BJ (cell line): Measurements from ENCODE around the gene GPX2. TPM values are rescaled to one million over a fixed set of nuclear protein-coding genes. Genes with fewer than 3 reads are reported as not detected.

Experiments used
- CTCF ChIA-PET: fragments of 350-600 bp; formaldehyde crosslinking; extraction: SDS; loops from one replicate; lab custom pipeline; 2021; ENCODE audit warnings: antibody characterized with exemption, inconsistent platforms; lab: Yijun Ruan, JAX
- POLR2A ChIA-PET: fragments of 300-600 bp; sonication (Branson Sonifier 250); formaldehyde crosslinking; extraction: SDS; loops from one replicate; lab custom pipeline; 2021; ENCODE audit warnings: antibody characterized with exemption; lab: Charles Lee
- DNase-seq: peaks from one replicate; pipeline ENCODE4 v3.0.0-alpha.2; 2011; ENCODE audit warnings: low read depth
- H3K27me3 ChIP-seq: 2 replicates; pipeline ENCODE4 v1.6.0; 2011; ENCODE audit warnings: low read length; ENCODE audit not compliant: control insufficient read depth, insufficient read depth
- H3K36me3 ChIP-seq: 2 replicates; pipeline ENCODE4 v1.5.1; 2011; ENCODE audit warnings: low read length; ENCODE audit not compliant: control insufficient read depth, insufficient read depth
- H3K4me3 ChIP-seq: 2 replicates; pipeline ENCODE4 v1.5.1; 2011; ENCODE audit warnings: low read depth, mild to moderate bottlenecking, control low read depth, low read length
- CTCF ChIP-seq: IDR thresholded peaks from 2 replicates; pipeline ENCODE4 v1.5.1; 2011; ENCODE audit warnings: low read depth, mild to moderate bottlenecking, control low read depth, inconsistent platforms, low read length, moderate library complexity; ENCODE audit not compliant: insufficient read depth
- polyA plus RNA-seq: library from polyadenylated mRNA; depleted of rRNA; stranded (reverse); fragments of >200 nt; gene quantifications from 2 replicates; pipeline ENCODE4 v1.2.3, GENCODE V29; 2011

Gene GPX2
- polyA plus RNA-seq, 1 experiment: 0.15 TPM

GRCh38 chr14:64937171-64937820, 5.2 kb downstream of the GPX2 start:
- ChIA-PET CTCF (interaction anchor here (0.6 to 2.0 kb wide), 7 partner anchors 10 to 119 kb away, joined by 3 to 10 read pairs (median 3); no protein-coding TSS in a partner anchor), POLR2A (no interaction called here)
- no peak for DNase-seq
- no peak overlapping the region for H3K4me3 ChIP-seq
- peaks cover 6% of the 10 kb centered on the region for H3K36me3 ChIP-seq
- TF ChIP-seq CTCF: no peak
- H3K27me3 ChIP-seq: no peaks in the 10 kb centered on the region

- no peak overlapping the region for H3K4me3 ChIP-seq
- ChIA-PET CTCF (interaction anchor here (2.0 kb wide), 1 partner anchor 8 kb away, joined by 10 read pairs; no protein-coding TSS in a partner anchor), POLR2A (no interaction called here)
- no peak for TF ChIP-seq CTCF
- no peak for DNase-seq
- no peaks in the 10 kb centered on the region for H3K27me3 ChIP-seq
- peaks cover 6% of the 10 kb centered on the region for H3K36me3 ChIP-seq
Measured at GRCh38 chr14:64935508-64935907, 7.0 kb downstream of the GPX2 start.

GRCh38 chr14:64934338-64934929, 8.1 kb downstream of the GPX2 start:
- CTCF ChIA-PET: no interaction called here
- H3K4me3 ChIP-seq: no peak overlapping the region
- H3K27me3 ChIP-seq: no peaks in the 10 kb centered on the region
- POLR2A ChIA-PET: no interaction called here
- no peak for TF ChIP-seq CTCF
- DNase-seq: no peak
- peaks cover 4% of the 10 kb centered on the region; the same call in 1 of the 2 replicates for H3K36me3 ChIP-seq

- no peak for TF ChIP-seq CTCF
- no peaks in the 10 kb centered on the region for H3K27me3 ChIP-seq
- H3K36me3 ChIP-seq: peaks cover 6% of the 10 kb centered on the region
- no peak overlapping the region for H3K4me3 ChIP-seq
- ChIA-PET POLR2A (no interaction called here), CTCF (no interaction called here)
- no peak for DNase-seq
Measured at GRCh38 chr14:64932231-64932630, 10.3 kb downstream of the GPX2 start.

GRCh38 chr14:64931123-64931522, 11.4 kb downstream of the GPX2 start:
- H3K27me3 ChIP-seq: no peaks in the 10 kb centered on the region
- DNase-seq: no peak
- ChIA-PET POLR2A (no interaction called here), CTCF (interaction anchor here (1.4 kb wide), 1 partner anchor 8 kb away, joined by 5 read pairs; no protein-coding TSS in a partner anchor)
- no peak overlapping the region for H3K4me3 ChIP-seq
- H3K36me3 ChIP-seq: peaks cover 6% of the 10 kb centered on the region
- no peak for TF ChIP-seq CTCF
